Neutrophil (primary cell): Measurements from ENCODE around the gene PIEZO1.

ENCODE experiments used
- H3K27ac ChIP-seq: fragments of 200-600 bp; sonication (generic); 2 replicates; pipeline ENCODE4 v1.5.1; 2016; ENCODE audit warnings: mild to moderate bottlenecking, moderate library complexity
- H3K27me3 ChIP-seq: fragments of 200-600 bp; sonication (generic); 2 replicates; pipeline ENCODE4 v1.6.0; 2016; ENCODE audit warnings: mild to moderate bottlenecking
- H3K36me3 ChIP-seq: fragments of 200-600 bp; sonication (generic); 2 replicates; pipeline ENCODE4 v1.5.1; 2017
- H3K4me1 ChIP-seq, 2 experiments: fragments of 200-600 bp in 1 of 2; sonication (generic) in 1 of 2; 1 replicate in 1 of 2; 2 replicates in 1 of 2; pipeline versions ENCODE4 v1.5.1 to v1.6.1; 2013 to 2016; ENCODE audit warnings: low read depth in 1 of 2, low read length in 1 of 2, mild to moderate bottlenecking in 1 of 2, moderate library complexity in 1 of 2; ENCODE audit not compliant: control insufficient read depth in 1 of 2, insufficient read depth in 1 of 2
- H3K4me3 ChIP-seq, 2 experiments: fragments of 200-600 bp in 1 of 2; sonication (generic) in 1 of 2; 1 replicate in 1 of 2; 2 replicates in 1 of 2; pipeline ENCODE4 v1.5.1; 2013 to 2016; ENCODE audit warnings: low read depth in 1 of 2, low read length in 1 of 2, mild to moderate bottlenecking in 1 of 2, moderate library complexity in 1 of 2
- H3K9me3 ChIP-seq: fragments of 200-600 bp; sonication (generic); 2 replicates; pipeline ENCODE4 v1.5.1; 2016
- CTCF ChIP-seq: fragments of 200-600 bp; sonication (generic); IDR thresholded peaks from 2 replicates; pipeline ENCODE4 v1.5.1; 2016; ENCODE audit warnings: antibody characterized with exemption

The PIEZO1 gene

GRCh38 chr16:88688013-88688778 lies 96.8 kb downstream of the PIEZO1 start:
- Histone ChIP-seq H3K4me3 (no peak overlapping the region), H3K4me1 (peaks cover 61 to 79% of the 10 kb centered on the region in 2 experiments), H3K27me3 (peaks cover 16% of the 10 kb centered on the region), H3K9me3 (no peaks in the 10 kb centered on the region), H3K36me3 (no peaks in the 10 kb centered on the region), H3K27ac (no peak overlapping the region)
- no peak for TF ChIP-seq CTCF

DNA sequence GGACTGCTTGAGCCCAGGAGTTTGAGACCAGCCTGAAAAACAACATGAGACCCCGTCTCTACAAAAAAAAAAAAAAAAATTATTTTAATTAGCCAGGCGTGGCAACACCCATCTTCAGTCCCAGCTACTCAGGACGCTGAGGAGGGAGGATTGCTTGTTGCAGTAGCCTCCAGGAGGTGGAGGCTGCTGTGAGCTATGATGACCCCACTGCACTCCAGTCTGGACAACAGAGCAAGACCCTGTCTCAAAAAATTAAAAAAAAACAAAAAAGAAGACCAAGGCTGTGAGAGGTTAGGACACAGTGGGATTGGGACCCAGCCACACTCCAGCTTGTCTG lies 97.4 kb downstream of the PIEZO1 start:
- no peak overlapping the region for H3K27ac ChIP-seq
- H3K27me3 ChIP-seq: peaks cover 16% of the 10 kb centered on the region
- no peaks in the 10 kb centered on the region for H3K9me3 ChIP-seq
- H3K4me3 ChIP-seq: no peak overlapping the region
- H3K36me3 ChIP-seq: no peaks in the 10 kb centered on the region
- peaks cover 56 to 79% of the 10 kb centered on the region in 2 experiments for H3K4me1 ChIP-seq
- TF ChIP-seq CTCF: no peak

DNA sequence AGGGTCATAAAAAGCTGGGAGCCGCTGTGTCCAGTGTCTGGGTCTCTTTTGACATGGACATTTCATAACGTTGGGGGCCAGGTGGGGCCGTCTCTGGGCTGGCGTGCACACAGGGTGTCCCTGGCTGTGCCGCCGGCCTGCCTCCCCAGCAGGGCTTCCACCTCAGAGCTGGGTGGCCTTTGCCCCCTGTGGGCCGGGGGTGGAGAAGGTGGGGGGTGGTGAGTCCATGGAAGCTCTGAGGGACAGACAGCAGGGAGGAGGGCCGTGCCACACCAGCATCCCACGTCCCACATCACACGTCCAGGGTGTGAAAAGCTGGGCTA lies 97.8 kb downstream of the PIEZO1 start:
- H3K4me3 ChIP-seq: peak overlapping the region in 1 of 2 experiments; percentile 96
- no peaks in the 10 kb centered on the region for H3K36me3 ChIP-seq
- peak overlapping the region; percentile 87 for H3K27ac ChIP-seq
- peaks cover 16% of the 10 kb centered on the region for H3K27me3 ChIP-seq
- H3K9me3 ChIP-seq: no peaks in the 10 kb centered on the region
- peaks cover 56 to 79% of the 10 kb centered on the region in 2 experiments for H3K4me1 ChIP-seq
- no peak for TF ChIP-seq CTCF

DNA sequence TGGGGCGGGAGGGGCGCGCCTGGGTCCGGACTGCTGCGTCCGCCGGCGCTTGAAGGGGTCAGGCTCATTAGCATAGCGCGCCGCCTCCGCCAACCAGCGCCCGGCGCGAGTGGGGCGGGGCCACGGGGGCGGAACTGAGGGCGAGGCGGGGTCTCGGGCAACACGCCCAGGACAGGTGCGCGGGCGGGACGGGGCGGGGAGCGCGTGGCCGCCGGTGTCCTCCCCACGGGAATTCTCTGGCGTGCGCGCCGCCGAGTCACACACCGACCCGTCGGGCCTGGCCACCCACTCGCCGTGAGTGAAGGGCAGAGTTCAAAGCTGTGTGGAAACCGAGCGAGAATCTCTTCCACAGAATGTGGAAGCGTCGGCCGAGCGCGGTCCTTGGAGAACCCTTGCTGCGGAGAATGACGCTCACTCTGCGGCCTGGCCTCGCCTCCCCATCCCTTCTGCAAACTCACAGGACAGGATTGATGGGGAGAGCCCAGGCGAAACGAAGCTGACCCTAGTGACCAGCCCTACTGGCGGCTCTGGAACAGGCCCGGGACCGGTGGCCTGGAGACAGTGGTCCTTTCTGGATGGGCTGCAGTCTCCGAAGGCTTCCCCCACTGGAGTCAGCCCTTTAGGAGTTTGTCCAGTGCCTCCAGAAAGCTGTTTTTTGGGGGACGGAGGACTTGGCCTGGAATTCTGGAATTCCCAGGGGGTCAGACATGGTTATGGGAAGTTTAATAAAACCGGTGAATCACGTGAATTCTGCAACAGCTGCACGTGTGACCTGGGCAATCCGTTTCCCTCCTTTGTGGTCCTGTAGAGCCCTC lies 98.4 kb downstream of the PIEZO1 start, which contains the start of gene SNAI3:
Gene SNAI3, minus strand, starts transcription at position 69 of the 815 bp plus-strand sequence. CDS start 101 bp downstream, outside the sequence.
- peaks cover 56 to 79% of the 10 kb centered on the region in 2 experiments for H3K4me1 ChIP-seq
- peaks cover 16% of the 10 kb centered on the region for H3K27me3 ChIP-seq
- H3K36me3 ChIP-seq: peaks cover 1% of the 10 kb centered on the region
- peak within 1 kb of the TSS; percentile 88 to 96 for H3K4me3 ChIP-seq
- peak; percentile 35 for TF ChIP-seq CTCF
- no peaks in the 10 kb centered on the region for H3K9me3 ChIP-seq
- H3K27ac ChIP-seq: peak within 1 kb of the TSS; percentile 87

DNA sequence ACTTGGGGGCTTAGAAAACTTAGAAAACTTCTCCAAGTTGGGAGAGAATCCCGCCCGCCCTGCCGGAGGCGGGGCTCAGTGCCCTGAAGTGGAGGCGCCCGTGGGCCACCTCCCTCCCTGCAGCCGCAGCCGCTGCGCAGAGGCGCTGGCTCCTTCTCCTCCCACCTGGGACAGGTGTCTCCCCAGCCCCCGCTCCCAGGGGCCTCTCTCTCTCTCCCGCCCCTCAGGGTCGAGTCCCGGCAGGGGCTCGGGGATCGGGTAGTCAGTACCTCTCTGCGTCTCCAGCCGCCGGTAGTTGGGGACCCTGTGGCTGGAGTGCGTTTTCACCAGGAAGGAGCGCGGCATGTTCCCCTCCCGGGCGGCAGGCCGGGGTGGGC lies 99.0 kb downstream of the PIEZO1 start:
- Histone ChIP-seq H3K27ac (peak overlapping the region; percentile 87), H3K4me3 (peak overlapping the region; percentile 88 to 96), H3K9me3 (no peaks in the 10 kb centered on the region), H3K4me1 (peaks cover 56 to 79% of the 10 kb centered on the region in 2 experiments), H3K36me3 (peaks cover 7% of the 10 kb centered on the region), H3K27me3 (peaks cover 16% of the 10 kb centered on the region)
- no peak for TF ChIP-seq CTCF
